Kidney epithelial cell (primary cell): ENCODE measurements around the gene DBP. TPM values are rescaled to one million over a fixed set of nuclear protein-coding genes. Genes with fewer than 3 reads are reported as not detected.

Experiments used
- DNase-seq: peaks from one replicate; pipeline ENCODE4 v3.0.0-alpha.2; 2010; ENCODE audit warnings: low read depth
- H3K27me3 ChIP-seq: 2 replicates; pipeline ENCODE4 v1.6.0; 2011; ENCODE audit warnings: low read length; ENCODE audit not compliant: control insufficient read depth, insufficient read depth
- H3K36me3 ChIP-seq: 2 replicates; pipeline ENCODE4 v1.5.1; 2011; ENCODE audit warnings: low read length; ENCODE audit not compliant: control insufficient read depth, insufficient read depth
- H3K4me3 ChIP-seq: 2 replicates; pipeline ENCODE4 v1.5.1; 2011; ENCODE audit warnings: low read depth, mild to moderate bottlenecking, control low read depth, low read length
- CTCF ChIP-seq: IDR thresholded peaks from 2 replicates; pipeline ENCODE4 v1.5.1; 2011; ENCODE audit warnings: mild to moderate bottlenecking, moderate library complexity, low read length, control low read depth, inconsistent platforms; ENCODE audit not compliant: insufficient read depth, poor library complexity, severe bottlenecking
- total RNA-seq: library from RNA; depleted of rRNA; stranded (reverse); fragments of >200 nt; gene quantifications from 2 replicates; pipeline ENCODE4 v1.2.3, GENCODE V29; 2015

Gene DBP
- total RNA-seq, 1 donor from 2014 or later = 1.6 TPM

DNA sequence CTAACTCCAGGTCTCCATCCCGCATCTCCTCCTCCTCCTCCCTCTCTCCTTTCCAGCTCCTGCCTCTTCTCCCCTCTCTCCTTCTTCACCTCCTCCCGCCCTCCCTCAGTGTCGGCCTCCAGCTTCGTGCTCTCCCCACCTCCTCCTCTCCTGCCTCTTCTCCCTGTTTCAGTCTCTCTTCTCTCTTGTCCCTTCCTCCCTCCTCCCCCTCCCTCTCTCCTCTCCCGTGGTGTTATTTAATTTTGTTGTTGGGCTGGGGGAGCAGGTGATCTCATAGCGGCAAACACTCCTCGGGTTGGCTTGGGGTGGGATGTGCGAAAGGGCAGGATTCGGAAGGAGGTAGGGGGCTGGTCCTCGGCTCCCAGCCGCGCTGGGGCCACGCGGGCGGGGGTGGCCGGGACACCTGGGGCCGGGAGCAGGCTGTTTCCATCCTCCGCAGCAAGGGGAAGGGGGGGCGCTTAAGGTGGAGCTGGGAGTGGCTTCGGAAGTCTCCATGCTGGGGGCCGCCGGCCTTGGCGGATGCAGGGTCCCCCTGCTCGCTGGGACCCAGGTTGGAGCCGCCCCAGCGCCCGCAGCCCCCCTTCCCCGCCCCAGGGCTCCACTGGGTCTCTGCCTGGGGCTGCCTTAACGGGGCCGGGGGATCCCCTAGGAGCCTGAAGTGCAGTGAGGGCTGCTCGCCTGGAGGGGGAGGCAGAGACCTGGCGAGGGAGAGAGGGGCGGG is 9.0 kb upstream of the DBP start, which contains the start of gene CA11:
TSS of gene CA11 (minus strand) at position 187 of the 721 bp plus-strand sequence. CDS start 555 bp downstream, outside the sequence.
- no peak for DNase-seq
- no peaks in the 10 kb centered on the region for H3K27me3 ChIP-seq
- peak within 1 kb of the TSS; percentile 52 for H3K4me3 ChIP-seq
- H3K36me3 ChIP-seq = no peaks in the 10 kb centered on the region
- TF ChIP-seq CTCF = peak; percentile 97

DNA sequence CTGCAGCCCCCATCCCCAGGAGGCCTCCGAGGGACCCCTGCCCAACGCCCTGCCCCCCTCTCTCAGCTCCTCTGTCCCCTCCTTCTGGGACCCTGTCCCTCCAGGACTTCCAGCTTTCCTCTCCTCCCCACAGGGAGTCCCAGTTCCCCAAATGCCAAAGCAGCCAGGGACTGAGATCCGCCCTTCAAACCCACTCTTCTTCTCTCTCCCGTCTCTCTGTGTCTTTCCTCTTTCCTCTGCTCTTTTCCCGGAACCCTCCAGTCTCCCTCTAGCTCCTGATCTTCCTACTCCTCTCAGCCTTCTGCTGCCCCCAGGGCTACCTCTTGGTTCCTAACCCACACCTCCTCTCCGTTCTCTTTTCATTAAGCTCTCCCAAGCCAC is 8.4 kb upstream of the DBP start:
- H3K4me3 ChIP-seq = peak overlapping the region; percentile 52

GRCh38 chr19:48644839-48645619 is 7.8 kb upstream of the DBP start:
- no peaks in the 10 kb centered on the region for H3K36me3 ChIP-seq
- peak overlapping the region; percentile 52 for H3K4me3 ChIP-seq
- no peaks in the 10 kb centered on the region for H3K27me3 ChIP-seq
- no peak for TF ChIP-seq CTCF
- DNase-seq = no peak

More for the DNA sequence above, 8.4 kb upstream of the DBP start:
- TF ChIP-seq CTCF = no peak
- DNase-seq = no peak
- Histone ChIP-seq H3K27me3 (no peaks in the 10 kb centered on the region), H3K36me3 (no peaks in the 10 kb centered on the region)

- no peak for DNase-seq
- no peak for TF ChIP-seq CTCF
- peaks cover 2% of the 10 kb centered on the region for H3K27me3 ChIP-seq
- no peak overlapping the region for H3K4me3 ChIP-seq
- no peaks in the 10 kb centered on the region for H3K36me3 ChIP-seq
Observed at GRCh38 chr19:48644355-48644754, 7.2 kb upstream of the DBP start.

DNA sequence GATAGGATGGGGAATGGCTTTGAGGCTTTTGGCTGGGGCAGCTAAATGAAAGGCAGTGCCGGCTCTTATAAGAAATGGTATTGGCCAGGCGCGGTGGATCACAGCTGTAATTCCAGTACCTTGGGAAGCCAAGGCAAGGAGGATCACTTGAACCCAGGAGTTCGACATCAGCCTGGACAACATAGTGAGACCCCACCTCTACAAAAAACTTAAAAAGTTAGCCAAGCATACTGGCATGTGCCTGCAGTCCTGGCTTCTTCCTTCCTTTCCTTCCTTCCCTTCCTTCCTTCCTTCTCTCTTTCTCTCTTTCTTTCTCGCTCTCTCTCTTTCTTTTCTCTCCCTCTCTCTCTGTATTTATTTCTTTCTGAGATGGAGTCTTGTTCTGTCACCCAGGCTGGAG is 5.7 kb upstream of the DBP start:
- DNase-seq = no peak
- TF ChIP-seq CTCF = no peak
- H3K27me3 ChIP-seq = peaks cover 3% of the 10 kb centered on the region
- H3K4me3 ChIP-seq = no peak overlapping the region
- H3K36me3 ChIP-seq = no peaks in the 10 kb centered on the region
